ACC112 (cell line): ENCODE results near the gene PRMT5.

Source experiments
- H2AFZ ChIP-seq: fragments of 200-600 bp; sonication (generic); one replicate; pipeline ENCODE4 v1.6.0; 2017; ENCODE audit warnings: antibody characterized with exemption, low read length; ENCODE audit not compliant: unreplicated experiment
- H3K27ac ChIP-seq: fragments of 200-600 bp; sonication (generic); 2 replicates; pipeline ENCODE4 v1.5.1; 2014; ENCODE audit warnings: low read depth, mild to moderate bottlenecking, antibody characterized with exemption, low read length, moderate library complexity
- H3K27me3 ChIP-seq: fragments of 200-600 bp; sonication (generic); 2 replicates; pipeline ENCODE4 v1.6.1; 2014; ENCODE audit warnings: mild to moderate bottlenecking, antibody characterized with exemption, low read length, moderate library complexity, mixed read lengths; ENCODE audit not compliant: insufficient read depth
- H3K36me3 ChIP-seq: fragments of 200-600 bp; sonication (generic); 2 replicates; pipeline ENCODE4 v1.6.1; 2016; ENCODE audit warnings: mild to moderate bottlenecking, antibody characterized with exemption, low read length, moderate library complexity, mixed read lengths; ENCODE audit not compliant: insufficient read depth
- H3K4me1 ChIP-seq: fragments of 200-600 bp; sonication (generic); one replicate; pipeline ENCODE4 v1.6.1; 2016; ENCODE audit warnings: low read length, mixed read lengths; ENCODE audit not compliant: insufficient read depth, unreplicated experiment, control insufficient read depth
- H3K4me3 ChIP-seq: fragments of 200-600 bp; sonication (generic); 2 replicates; pipeline ENCODE4 v1.5.1; 2014; ENCODE audit warnings: mild to moderate bottlenecking, low read depth, low read length
- H3K79me2 ChIP-seq: fragments of 200-600 bp; sonication (generic); one replicate; pipeline ENCODE4 v1.6.0; 2016; ENCODE audit warnings: low read length; ENCODE audit not compliant: control insufficient read depth, unreplicated experiment, insufficient read depth

PRMT5 gene

DNA sequence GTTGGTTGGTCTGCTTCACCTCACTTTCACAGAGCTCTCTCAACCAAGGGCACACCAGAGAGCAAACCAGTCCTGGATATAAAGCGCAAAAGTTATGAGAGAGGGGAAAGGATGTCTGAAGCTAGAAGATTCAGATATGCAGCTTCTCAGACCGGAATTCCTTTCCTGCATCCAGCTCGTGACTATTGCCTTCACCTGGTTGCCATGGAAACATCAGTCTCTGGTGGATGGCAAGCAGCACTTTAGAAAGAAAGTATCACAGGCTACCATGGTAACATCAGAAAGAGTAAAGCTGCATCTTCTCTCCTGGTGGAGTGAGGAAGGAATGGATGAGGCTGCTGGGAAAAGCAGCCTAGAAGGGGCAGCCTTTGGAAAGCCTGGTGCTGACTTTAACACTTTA, 32.4 kb downstream of the PRMT5 start:
- no peaks in the 10 kb centered on the region for H3K27me3 ChIP-seq
- H2AFZ ChIP-seq = no peak overlapping the region
- peaks cover 14% of the 10 kb centered on the region for H3K4me1 ChIP-seq
- no peak overlapping the region for H3K4me3 ChIP-seq
- H3K27ac ChIP-seq = no peak overlapping the region
- H3K79me2 ChIP-seq = no peaks in the 10 kb centered on the region
- no peaks in the 10 kb centered on the region for H3K36me3 ChIP-seq

DNA sequence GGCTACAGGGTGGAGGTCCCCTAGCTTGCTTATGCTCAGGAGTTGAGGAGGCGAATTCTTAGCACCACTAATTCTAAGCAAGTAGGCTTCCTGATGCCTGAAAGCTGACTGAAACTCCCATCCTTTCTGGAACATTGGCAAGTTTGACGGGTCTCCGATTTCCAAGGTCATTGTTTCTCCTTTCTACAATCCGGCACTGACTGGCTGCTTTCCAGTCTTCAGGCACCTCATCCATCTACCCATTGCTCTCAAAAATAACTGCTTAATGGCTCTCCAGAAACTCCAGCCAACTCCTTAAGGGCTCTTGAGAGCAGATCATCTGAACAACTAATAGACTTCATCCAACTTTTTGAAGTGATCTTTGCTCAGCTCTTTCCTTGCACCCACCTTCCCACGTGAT, 32.8 kb downstream of the PRMT5 start:
- H3K27me3 ChIP-seq = no peaks in the 10 kb centered on the region
- no peaks in the 10 kb centered on the region for H3K36me3 ChIP-seq
- H3K27ac ChIP-seq = no peak overlapping the region
- H3K4me3 ChIP-seq = no peak overlapping the region
- H3K79me2 ChIP-seq = no peaks in the 10 kb centered on the region
- H2AFZ ChIP-seq = no peak overlapping the region
- H3K4me1 ChIP-seq = peaks cover 14% of the 10 kb centered on the region

DNA sequence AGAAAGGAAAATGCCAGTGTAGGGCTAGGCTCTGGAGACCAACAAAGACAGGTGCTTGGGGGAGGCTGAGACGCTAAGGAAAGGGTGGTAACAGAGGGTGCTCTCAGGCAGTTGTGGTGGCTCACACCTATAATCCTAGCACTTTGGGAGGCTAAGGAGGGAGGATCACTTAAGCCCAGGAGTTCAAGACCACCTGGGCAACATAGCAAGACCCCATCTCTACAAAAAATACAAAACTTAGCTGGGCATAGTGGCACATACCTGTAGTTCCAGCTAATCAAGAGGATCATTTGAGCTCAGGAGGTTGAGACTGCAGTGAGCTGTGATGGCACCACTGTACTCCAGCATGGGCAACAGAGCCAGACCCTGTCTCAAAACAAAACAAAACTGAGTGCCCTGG, 33.8 kb downstream of the PRMT5 start:
- no peaks in the 10 kb centered on the region for H3K79me2 ChIP-seq
- H2AFZ ChIP-seq = no peak overlapping the region
- H3K4me1 ChIP-seq = peaks cover 14% of the 10 kb centered on the region
- no peak overlapping the region for H3K27ac ChIP-seq
- H3K27me3 ChIP-seq = no peaks in the 10 kb centered on the region
- H3K36me3 ChIP-seq = no peaks in the 10 kb centered on the region
- H3K4me3 ChIP-seq = no peak overlapping the region

DNA sequence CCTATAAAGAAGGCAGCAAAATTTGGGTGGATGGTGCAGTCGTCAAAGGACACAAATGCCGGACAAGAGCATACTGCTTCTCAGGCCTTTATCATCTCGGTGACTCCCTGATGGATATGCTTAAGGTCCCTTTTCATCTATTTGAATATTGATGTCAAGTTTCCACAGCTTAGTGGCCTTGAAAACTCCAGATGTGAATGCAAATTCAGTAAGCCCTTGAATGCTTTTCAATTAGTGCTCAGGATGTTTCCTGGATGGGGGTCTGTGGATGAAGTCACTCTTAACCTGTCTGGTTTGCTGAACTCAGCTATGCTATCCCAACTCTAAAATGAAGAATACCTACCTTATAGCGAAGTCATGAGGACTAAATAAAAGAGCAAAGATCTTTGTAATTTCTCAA, 35.5 kb downstream of the PRMT5 start:
- H2AFZ ChIP-seq = no peak overlapping the region
- H3K36me3 ChIP-seq = no peaks in the 10 kb centered on the region
- no peaks in the 10 kb centered on the region for H3K27me3 ChIP-seq
- H3K79me2 ChIP-seq = no peaks in the 10 kb centered on the region
- peaks cover 10% of the 10 kb centered on the region for H3K4me1 ChIP-seq
- H3K4me3 ChIP-seq = no peak overlapping the region
- no peak overlapping the region for H3K27ac ChIP-seq

DNA sequence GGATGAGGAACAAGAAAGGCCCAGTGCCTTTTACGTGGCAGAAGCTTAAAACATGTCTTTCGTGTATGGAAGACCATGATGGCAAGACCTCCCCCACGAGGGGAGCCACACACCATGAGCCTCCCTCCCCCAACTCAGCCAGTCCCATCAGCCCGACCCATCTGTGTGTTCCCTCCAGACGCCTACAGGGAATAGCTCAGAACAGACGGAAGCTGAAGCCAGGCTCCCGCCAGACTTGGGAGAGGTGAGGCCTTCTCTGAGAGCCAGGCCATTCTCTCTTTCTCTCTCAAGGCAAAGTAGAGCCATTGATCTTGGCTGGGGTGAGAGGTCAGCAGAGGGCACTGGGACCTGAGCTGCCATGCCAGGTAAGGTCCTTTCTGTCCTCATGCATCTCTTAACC, 36.7 kb downstream of the PRMT5 start:
- Histone ChIP-seq H3K4me3 (no peak overlapping the region), H3K36me3 (no peaks in the 10 kb centered on the region), H3K4me1 (peaks cover 7% of the 10 kb centered on the region), H3K27ac (no peak overlapping the region), H3K27me3 (no peaks in the 10 kb centered on the region), H2AFZ (no peak overlapping the region), H3K79me2 (no peaks in the 10 kb centered on the region)

DNA sequence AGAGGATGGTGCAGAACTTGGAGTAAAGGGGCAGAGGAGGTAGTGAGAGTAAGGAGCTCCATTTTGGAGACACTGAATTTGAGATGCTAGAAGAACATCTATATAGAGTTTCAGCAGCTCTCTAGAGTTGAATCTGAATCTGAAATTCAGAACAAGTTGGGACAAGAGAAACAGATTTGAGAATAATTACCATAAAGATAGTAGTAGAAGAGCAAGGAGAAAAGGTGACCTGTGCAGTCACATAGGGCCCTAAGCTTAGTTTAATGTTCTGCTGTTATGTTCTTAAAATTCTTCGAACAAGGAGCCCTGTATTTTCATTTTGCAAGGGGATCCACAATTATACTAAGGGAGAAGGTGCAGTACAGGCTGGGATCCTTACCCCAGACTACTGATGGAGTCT, 38.8 kb downstream of the PRMT5 start:
- no peak overlapping the region for H3K4me3 ChIP-seq
- H3K4me1 ChIP-seq = peaks cover 9% of the 10 kb centered on the region
- no peaks in the 10 kb centered on the region for H3K36me3 ChIP-seq
- H3K79me2 ChIP-seq = no peaks in the 10 kb centered on the region
- H2AFZ ChIP-seq = no peak overlapping the region
- no peak overlapping the region for H3K27ac ChIP-seq
- no peaks in the 10 kb centered on the region for H3K27me3 ChIP-seq

DNA sequence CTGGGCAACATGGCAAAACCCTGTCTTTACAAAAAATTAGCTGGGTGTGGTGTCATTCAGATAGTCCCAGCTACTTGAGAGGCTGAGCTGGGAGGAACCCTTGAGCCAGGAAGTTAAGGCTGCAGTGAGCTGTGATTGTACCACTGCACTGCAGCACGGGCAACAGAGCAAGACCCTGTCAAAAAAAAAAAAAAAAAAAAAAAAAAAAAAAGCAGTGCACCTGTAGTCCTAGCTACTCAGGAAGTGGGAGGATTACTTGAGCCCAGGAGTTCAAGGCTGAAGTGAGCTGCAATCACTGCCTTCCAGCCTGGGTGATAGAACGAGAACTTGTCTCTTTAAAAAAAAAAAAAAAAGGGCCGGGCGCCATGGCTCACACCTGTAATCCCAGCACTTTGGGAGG, 40.5 kb downstream of the PRMT5 start:
- H2AFZ ChIP-seq = no peak overlapping the region
- H3K27ac ChIP-seq = no peak overlapping the region
- H3K27me3 ChIP-seq = no peaks in the 10 kb centered on the region
- no peaks in the 10 kb centered on the region for H3K79me2 ChIP-seq
- peaks cover 9% of the 10 kb centered on the region for H3K4me1 ChIP-seq
- no peaks in the 10 kb centered on the region for H3K36me3 ChIP-seq
- H3K4me3 ChIP-seq = no peak overlapping the region

DNA sequence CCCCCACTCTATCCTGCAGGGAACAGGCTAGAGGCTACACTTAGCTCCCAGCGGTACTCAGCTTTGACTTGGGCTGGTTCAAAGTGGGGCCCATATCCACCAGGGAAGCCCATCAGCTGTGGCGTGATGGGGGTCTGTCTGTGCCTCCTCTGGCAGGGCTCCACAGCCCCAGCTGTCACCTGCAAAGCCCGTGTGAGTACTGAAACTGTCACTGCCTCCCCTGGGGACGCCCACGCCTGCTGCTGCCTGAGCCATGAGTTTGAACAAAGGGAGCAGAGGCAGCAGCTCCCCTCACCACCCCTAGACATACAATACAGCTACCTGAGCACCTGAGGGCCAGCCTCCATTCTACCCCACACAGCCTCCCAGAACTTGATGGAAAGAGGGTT, 41.2 kb downstream of the PRMT5 start:
- no peak overlapping the region for H2AFZ ChIP-seq
- peaks cover 9% of the 10 kb centered on the region for H3K4me1 ChIP-seq
- no peaks in the 10 kb centered on the region for H3K36me3 ChIP-seq
- H3K79me2 ChIP-seq = no peaks in the 10 kb centered on the region
- H3K27ac ChIP-seq = no peak overlapping the region
- H3K27me3 ChIP-seq = no peaks in the 10 kb centered on the region
- H3K4me3 ChIP-seq = peak overlapping the region; percentile 92

DNA sequence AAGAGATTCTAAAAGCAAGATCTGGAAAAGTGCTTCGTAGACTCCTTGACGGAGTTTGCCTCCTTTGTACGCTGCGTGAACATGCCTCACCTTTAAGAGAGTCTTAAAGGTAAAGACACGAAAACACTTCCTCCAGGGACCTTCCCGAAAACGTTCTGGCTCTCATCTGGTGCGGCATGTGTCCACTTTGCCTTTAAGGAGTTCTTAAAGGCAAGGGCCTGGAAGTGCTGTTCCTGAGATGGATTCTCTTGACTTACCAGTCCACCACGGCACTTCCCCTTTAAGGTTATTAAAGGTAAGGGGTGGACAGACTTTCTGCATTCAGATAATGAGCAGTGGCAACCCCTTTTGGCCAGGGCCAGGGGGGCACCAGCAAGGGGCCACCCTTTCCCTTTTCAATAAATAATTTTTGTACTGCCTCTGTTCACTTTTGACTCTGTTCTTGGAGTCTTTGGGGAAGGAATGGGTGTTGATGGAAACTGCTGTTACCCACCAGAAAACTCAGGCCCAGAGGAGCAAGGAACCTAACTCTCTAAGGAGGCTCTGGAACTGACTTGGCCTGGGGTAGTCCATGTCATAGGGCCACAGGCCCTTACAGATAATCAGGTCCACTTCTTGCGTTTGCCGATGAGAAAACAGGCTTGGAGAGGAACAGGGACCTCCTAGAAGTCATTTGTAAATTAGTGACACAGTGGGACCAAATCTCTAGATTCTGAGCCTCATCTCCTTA, 41.8 kb downstream of the PRMT5 start:
- Histone ChIP-seq H3K27me3 (no peaks in the 10 kb centered on the region), H3K27ac (peak overlapping the region; percentile 62), H3K36me3 (no peaks in the 10 kb centered on the region), H3K4me1 (peaks cover 13% of the 10 kb centered on the region), H3K4me3 (peak overlapping the region; percentile 92), H2AFZ (peak overlapping the region; percentile 90), H3K79me2 (no peaks in the 10 kb centered on the region)

DNA sequence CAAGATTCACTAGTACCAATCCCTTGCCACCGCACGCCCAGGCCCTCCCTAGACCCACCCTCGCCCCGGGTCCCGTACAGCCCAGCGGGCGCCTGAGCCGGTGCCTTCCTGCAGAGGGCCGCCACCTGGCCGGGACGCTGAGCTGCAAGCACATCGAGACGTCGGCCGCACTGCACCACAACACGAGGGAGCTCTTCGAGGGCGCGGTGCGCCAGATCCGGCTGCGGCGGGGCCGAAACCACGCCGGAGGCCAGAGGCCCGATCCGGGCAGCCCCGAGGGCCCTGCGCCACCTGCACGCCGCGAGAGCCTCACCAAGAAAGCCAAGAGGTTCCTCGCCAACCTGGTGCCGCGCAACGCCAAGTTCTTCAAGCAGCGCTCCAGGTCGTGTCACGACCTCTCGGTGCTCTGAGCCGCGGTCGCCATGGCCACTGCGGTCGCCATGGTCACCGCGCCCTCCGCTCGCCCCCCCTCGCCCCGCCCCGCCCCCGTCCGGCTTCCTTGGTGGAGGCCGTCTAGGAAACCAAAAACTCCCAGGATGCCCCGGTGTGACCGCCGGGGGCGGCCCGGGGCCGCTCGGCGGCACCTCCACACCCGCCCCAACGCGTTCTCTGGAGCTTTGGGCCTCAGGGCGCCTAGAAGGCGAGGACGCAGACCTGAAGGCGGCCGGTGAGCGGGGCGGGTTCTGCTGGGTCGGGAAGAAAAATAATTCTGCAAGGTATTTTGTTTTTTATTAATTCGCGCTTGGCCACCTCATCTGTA, 42.5 kb downstream of the PRMT5 start:
- peak overlapping the region; percentile 90 for H2AFZ ChIP-seq
- no peaks in the 10 kb centered on the region for H3K79me2 ChIP-seq
- H3K27me3 ChIP-seq = no peaks in the 10 kb centered on the region
- H3K4me3 ChIP-seq = peak overlapping the region; percentile 92
- H3K36me3 ChIP-seq = no peaks in the 10 kb centered on the region
- H3K4me1 ChIP-seq = peaks cover 16% of the 10 kb centered on the region
- H3K27ac ChIP-seq = peak overlapping the region; percentile 62

DNA sequence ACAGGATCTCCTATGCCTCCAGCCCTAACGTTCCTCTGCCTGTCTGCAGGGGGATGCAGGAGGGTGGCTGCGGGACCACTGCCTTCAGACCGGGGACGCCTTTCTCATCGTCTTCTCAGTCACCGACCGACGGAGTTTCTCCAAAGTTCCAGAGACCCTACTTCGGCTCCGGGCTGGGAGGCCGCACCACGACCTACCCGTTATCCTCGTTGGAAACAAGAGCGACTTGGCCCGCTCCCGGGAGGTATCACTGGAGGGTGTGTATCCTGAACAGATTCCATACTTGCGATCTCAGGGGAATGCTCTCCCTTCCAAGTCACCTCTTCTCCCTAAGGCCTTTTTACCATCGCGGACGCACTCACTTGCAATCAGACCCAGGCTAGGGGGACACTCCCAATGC, 43.2 kb downstream of the PRMT5 start:
- H3K27ac ChIP-seq = no peak overlapping the region
- H3K4me1 ChIP-seq = peaks cover 16% of the 10 kb centered on the region
- no peaks in the 10 kb centered on the region for H3K27me3 ChIP-seq
- peak overlapping the region; percentile 73 for H2AFZ ChIP-seq
- peak overlapping the region; percentile 92 for H3K4me3 ChIP-seq
- H3K36me3 ChIP-seq = no peaks in the 10 kb centered on the region
- no peaks in the 10 kb centered on the region for H3K79me2 ChIP-seq
